Activated CD8-positive, alpha-beta memory T cell treated with anti-CD3 and anti-CD28 coated beads for 4 hours (primary cell): ENCODE results near the gene CTDSP2.
"Not testable (repeated sequence)": the region's sequence is repeated elsewhere in the genome, so short reads cannot be mapped to it uniquely, and the experiment has no call there.

Experiments used
- DNase-seq, 2 donors: peaks; one replicate each; pipeline ENCODE4 v3.0.0-alpha.2; 2020; ENCODE audit warnings: low read depth in 2 of 2

Gene CTDSP2

DNA sequence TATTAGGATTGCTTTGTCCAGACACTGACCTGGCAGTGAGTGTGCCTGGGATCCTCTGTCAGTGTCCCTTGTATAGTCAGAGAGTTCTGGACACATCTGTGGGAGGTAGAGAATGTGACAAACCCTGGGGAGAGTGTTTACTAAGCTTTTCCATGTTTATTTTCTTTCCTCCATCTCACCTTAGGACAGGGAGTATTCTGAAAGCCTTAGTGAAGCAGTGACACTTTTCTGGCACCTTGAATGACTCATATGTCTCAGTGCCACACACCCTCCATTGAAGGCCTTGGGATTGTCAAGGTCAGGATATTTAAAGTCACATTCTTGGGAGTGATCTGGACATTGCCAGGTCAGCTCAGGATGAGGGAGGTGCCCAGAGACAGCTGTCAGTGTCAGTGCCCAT, 34.9 kb upstream of the CTDSP2 start:
- DNase-seq, result no peak

DNA sequence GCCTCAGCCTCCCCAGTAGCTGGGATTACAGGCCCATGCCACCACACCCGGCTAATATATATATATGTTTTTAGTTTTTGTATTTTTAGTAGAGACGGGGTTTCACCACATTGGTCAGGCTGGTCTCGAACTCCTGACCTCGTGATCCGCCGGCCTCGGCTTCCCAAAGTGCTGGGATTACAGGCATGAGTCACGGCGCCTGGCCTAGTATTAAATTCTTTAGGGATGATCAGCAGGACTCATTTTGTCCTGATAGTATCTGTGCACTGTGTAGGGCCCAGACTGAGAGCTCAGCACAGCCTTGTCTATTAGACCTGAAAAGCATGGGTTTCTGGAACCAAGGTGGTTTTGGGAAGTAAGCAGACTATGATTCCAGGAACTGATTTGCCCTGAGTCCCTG, 34.5 kb upstream of the CTDSP2 start:
- DNase-seq, result not testable (repeated sequence)

DNA sequence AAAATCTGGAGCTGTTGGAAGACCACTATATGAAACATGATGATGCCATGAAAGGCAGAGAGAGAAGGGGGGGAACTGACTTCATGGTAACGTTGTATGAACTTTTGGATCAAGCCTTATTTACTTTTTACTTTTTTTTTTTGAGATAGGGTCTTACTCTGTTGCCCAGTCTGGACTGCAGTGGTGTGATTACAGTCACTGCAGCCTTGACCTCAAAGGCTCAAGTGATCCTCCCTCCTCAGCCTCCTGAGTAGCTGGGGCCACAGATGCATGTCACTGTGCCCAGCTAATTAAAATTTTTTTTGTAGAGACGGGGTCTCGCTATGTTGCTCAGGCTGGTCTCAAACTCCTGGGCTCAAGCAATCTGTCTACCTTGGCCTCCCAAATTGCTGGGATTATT, 31.3 kb upstream of the CTDSP2 start:
- DNase-seq, result no peak

DNA sequence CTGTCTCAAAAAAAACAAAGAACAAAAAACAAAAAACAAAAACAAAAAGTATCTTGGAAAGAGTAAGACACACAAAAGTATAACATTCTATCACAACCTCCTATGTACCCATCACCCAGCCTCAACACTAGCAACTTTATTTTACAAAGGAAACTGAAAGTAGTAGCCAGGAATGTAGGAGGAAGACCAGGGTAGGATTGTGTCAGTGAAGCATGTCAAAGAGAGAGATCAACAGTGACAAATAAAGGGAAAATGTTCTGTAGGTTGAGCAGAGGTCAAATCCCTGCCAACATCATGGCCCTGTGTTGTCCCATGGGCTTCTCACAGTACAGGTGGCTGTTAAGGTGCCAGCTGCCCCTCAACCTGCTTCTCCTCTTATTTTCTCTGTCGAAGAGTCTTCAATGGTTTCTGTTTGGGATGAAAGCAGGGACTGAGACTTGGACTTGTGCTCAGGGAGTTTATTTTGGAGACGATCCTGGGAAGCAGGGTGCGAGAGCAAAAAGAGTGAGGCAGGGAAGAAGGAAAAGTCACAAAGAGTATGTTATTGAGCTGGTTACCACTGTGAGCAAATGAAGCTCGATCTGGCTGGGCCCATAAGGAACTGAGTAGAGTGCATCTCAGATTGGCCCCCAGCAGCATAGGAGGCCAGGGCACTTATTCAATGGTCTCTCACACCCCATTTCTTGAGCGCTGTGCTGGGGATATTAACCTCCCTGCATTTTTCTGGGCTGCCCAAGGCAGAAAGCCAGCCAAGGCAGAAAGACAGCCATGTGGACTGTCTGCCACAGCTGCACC, 29.4 kb upstream of the CTDSP2 start:
- no peak for DNase-seq

DNA sequence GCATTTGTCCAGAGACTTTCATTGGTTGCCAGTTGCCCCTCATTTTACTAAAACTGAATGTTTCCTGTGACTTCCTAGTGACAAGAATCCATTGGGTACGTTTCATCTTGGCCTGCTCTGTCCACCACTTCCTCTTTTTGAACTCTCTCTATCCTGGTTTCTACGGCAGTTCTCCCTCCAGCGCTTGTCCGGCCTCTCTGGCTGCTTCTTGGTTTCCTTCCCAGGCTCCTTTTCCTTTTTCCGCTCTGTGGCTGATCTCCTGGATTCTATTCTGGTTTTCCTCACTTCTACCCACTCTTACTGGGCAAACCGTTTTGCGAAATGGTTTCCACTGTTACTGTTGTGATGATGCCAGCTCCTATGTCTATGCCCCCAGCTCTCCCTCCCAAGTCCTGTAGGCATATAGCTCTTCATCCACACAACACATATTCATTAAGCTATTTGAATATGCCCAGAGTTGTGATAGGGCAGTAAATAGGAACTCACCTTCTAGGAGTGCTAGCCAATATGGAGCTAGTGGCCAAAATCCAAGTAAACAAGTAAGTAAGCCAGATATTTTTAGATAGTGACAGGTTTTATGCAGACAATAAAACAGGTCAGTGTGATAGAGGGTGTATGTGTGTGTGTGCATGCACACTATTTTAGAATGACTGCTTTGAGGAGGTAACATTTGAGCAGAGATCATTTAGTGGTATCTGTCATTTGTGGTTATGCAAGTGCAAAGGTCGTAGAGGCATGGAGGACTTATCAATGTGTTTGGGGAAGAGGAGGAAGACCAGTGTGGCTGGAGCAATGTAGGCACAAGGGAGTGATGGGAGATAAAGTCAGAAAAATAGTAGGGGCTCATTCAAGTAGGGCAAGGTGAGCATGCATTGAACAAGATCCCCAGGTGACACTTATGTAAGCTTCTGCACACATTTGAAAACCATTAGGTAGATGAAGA, 27.9 kb upstream of the CTDSP2 start:
- DNase-seq, result no peak

DNA sequence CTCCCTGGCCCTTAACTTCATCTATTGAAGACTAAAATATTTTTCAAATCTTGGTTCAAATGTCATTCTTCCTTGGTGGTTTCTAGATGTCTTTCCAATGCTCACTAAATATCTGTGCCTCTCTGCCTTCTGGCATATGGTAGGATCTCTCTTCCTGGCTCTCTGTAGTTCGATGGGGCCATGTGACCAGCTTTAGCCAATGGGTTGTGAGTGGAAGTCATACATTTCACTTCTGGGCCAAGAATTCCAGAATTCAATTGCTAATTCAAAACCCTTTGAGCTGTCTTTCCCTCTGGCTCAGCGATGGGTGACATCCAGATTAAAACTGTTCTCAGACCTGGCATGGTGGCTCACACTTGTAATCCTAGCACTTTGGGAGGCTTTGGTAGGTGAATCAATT, 25.8 kb upstream of the CTDSP2 start:
- no peak for DNase-seq

DNA sequence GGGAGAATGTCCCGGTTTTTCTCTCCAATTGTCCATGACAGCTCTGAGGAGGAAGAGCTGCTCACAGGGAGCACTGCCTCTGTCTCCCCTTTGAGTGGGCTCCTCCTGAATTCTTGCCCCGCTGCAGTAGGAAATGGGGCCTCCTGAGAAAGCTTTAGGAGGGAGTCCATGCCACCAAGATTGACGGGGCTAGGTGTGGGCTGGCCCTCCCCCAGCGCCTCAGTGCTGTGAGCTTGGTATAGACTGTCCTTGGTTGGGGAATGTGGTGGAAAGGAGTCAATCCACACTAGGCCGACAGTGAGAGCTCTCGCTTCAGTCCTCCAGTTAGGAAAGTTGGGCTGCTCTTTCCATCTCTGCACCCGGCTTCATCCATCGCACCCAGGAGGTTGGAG, 23.4 kb upstream of the CTDSP2 start:
- no peak for DNase-seq

DNA sequence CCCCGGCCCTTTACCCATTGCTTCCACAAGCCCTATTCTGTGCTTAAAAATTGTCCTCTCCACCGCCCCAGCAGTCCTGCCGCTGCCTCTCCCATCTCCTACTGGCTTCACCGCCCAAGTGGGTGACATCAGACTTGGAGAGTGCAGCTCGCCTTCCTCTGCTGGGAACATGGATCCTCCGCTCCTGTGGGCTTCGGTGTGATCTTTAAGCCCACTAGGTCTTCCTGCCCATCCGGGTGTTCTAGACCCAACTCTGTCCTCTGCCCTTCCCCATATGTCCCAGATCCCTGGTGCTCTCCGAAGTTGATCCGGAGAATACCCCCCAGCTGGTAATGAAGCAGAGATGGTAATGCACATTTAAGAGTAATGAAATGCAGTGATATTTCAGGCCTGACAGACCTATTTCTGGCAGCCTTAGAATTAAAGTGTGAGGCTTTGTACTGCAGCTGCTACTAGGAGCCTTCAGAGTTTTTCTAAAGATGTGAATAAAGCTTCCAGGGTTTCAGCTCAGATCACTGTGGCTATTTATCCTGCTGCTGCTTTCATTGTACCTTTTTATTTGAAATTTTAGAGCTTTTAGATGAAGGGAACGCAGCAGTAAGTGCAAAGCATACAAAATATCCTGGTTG, 22.9 kb upstream of the CTDSP2 start:
- no peak for DNase-seq

DNA sequence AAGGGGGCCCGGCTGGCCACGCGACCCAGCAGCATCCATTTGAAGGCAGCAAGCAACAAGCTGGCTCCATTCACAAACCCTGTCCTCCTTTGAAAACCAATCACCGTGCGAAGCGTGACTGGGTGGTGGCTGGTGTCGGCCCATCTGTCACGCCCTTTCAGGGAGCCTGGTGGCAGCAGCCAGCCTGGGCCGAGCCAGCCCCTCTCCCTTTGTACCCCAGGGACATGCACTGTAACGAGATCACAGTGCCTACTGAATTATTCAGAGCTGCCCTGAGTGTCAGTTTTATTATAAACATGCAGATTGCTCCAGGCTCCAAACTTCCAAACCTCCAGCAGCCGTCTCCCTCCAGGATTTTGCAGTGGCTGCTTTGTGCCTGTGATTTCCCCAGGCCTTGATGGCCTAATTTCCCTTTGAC, 22.3 kb upstream of the CTDSP2 start:
- DNase-seq, result no peak

DNA sequence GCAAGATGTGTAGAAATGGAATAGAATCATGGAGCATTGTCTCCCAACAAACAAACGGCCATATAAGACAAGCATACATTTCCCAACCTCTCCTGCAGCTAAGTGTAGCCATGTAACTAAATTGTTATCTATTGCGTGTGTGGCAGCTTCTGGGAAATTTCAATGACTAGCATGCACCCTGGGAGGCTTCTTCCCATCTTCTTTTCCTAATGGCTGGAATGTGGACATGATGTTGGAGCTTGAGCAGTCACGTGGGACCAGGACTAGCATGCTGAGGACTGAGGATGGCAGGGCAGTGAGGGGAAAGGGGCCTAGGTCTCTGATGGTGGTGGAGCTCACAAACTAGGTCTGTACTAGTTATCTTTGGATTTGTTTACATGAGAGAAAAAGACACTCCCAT, 21.7 kb upstream of the CTDSP2 start:
- DNase-seq, result no peak

DNA sequence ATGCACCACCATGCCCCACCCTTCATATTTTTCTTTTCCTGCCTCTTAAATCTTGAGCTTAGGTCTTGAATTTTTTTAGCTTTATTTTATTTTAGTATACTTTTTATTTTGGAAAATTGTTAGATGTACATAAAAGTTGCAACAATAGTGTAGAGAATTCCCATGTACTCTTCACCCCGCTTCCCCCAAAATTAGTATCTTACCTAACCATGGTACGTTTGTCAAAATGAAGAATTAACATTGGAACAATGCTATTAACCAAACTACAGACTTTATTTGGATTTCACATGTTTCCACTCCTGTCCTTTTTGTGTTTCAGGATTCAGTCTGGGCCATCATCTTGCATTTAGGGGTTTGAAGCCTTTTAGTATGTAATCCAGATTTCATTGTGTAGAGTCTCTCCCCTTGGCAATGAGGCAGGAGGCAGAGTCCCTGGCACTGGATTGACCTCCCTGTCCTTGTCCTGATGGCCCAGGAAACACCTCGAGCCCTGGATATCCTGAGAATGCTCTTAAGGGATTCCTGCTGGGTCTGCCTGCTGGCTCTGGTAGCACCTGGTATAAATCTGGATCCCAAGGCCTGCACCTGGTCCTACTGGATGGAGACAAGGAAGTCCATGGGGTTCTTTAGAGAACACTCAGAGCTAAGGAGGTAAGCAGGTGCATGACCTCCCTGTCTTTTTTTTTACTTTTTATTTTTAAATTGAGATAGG, 19.9 kb upstream of the CTDSP2 start:
- no peak for DNase-seq

DNA sequence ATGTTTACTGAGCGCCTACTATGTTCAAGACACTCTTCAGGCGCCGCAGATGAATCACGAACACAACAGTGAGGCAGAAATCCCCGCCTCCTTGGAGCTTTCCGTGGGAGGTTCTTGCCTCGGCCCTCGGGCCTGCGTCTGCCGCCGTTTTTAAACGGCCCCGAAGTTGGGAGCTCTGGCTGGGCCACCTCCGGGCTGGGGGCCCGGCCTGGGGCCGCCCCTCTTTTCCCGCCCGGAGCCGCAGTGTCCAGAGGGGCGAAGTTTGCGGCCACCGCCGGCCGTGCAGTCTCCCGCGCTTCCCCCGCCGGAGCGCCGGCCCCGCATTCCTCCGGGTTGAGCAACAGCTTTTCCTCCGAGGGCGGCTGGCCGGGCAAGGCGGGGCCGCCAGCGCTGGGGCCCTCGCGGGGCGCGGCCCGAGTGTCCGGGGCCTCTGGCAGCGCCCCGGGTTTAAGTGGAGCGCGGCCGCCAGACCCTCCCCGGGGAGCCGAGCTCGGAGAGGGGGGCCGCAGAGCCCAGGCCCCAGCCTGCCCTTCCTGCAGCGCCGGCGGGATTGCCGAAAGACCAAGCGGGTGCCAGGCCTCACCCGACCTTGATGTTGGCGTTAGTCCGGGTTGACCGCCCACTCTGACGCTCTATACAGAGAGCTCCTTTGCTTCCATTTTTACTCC, 18.7 kb upstream of the CTDSP2 start:
- peak; percentile 34 to 38 for DNase-seq

DNA sequence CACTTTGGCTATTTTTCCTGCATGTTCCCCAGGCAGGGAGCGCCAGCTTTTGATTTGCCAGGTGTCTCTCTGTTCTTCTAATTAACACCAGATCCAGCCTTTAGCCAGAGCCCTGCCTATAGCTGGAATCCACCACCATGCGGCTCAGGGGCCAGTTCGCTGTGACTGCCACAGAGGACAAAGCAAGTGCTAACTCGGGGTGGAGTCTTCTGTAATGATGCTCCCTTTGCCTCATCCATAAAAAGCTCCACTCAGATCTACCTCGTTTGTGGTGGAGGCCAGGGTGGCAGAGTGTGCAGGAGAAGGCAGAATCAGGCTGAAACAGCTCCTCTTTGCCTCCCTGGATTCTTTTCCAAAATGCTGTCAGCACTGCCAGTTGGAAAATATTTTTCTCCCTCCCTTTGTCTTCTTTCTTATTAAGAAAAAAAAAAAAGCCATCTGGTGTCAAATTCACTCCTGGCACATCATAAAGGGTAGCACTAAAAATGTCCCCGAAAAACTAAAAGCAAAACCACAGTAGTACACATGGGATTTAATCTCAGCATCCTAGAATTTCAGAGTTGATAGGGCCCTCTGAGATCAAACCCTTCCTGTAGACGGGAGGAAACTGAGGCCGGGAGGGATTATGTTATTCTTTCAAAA, 18.0 kb upstream of the CTDSP2 start:
- DNase-seq, result no peak

DNA sequence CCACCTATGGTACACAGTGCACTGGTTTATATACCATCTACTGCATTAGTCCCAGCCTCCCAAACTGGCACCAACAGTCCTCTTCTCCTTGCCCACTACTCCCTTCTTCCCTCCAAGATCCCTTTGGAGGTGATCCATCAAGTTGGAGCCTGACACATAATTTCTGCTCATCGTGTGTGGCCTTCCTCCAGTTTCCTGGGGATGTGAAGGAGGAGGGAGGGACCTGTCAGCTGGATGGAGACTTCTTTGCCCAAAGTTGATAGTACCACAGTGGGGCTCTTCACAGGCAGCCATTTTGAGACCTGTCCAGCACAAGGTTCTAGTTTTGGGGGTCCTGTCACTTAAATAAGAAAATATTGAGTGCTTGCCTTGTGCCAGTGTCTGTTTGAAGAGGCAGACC, 17.1 kb upstream of the CTDSP2 start:
- DNase-seq, result no peak

DNA sequence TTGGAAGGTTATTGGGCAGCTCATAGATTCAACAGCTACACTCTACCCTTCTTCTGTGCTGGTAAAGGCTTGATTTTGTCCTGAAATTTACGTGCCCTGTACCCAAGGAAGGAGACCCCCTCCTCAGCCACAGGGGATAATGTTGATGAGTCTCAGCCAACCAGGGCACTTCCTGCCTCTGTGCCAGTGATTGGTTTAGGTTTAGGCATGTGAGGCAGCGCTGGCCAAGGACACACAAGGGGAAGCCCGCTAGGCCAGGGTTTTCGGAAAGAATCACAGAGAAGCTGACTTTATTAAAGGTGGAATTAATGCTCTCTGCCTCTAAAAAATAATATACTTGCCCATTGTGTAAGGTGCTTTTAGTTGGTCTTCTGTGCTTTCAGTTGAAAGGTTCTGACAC, 15.4 kb upstream of the CTDSP2 start:
- DNase-seq, result no peak

DNA sequence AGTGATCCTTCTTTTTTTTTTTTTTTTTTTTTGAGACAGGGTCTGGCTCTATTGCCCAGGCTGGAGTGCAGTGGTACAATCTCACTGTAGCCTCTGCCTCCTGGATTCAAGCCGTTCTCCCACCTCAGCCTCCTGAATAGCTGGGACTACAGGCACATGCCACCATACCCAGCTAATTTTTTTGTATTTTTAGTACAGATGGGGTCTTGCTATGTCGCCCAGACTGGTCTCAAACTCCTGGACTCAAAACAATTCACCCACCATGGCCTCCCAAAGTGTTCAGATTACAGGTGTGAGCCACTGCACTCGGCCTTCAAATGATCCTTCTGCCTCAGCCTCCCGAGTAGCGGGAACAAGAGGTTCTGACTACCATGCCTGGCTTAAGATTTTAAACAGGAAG, 14.4 kb upstream of the CTDSP2 start:
- DNase-seq, result not testable (repeated sequence)

DNA sequence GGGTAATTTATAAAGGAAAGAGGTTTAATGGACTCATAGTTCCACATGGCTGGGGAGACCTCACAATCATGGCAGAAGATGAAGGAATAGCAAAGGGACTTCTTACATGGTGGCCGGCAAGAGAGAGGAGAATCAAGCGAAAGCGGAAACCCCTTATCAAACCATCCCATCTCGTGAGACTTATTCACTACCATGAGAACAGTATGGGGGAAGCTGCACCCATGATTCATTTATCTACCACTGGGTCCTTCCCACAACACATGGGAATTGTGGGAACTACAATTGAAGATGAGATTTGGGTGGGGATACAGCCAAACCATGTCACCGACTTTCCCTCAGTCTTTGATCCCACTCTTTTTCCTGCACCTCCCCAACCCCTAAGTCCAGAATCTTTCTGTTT, 12.6 kb upstream of the CTDSP2 start:
- DNase-seq, result no peak

DNA sequence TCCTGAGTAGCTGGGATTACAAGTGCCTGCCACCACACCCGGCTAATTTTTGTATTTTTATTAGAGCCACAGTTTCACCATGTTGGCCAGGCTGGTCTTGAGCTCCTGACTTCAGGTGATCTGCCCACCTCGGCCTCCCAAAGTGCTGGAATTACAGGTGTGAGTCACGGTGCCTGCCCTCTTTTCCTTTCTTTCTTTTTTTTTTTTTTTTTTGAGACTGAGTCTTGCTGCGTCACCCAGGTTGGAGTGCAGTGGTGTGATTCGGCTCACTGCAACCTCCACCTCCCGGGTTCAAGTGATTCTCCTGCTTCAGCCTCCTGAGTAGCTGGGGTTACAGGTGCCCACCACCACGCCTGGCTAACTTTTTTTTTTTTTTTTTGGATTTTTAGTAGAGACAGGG, 11.6 kb upstream of the CTDSP2 start:
- not testable (repeated sequence) for DNase-seq

DNA sequence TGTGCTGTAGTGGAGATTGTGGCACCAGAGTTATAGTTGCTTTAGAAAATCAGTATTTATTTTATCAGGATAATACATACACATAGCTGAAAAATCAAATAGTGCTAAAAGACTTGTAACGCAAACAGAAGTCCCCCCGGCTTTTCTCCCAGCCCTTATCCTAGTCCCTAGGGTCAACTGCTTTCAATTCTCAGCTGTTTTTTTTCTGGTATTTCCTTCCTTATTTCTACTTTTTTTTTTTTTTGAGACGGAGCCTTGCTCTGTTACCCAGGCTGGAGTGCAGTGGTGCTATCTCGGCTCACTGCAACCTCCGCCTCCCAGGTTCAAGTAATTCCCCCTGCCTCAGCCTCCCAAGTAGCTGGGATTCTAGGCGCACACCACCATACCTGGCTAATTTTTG, 8.4 kb upstream of the CTDSP2 start:
- no peak for DNase-seq

DNA sequence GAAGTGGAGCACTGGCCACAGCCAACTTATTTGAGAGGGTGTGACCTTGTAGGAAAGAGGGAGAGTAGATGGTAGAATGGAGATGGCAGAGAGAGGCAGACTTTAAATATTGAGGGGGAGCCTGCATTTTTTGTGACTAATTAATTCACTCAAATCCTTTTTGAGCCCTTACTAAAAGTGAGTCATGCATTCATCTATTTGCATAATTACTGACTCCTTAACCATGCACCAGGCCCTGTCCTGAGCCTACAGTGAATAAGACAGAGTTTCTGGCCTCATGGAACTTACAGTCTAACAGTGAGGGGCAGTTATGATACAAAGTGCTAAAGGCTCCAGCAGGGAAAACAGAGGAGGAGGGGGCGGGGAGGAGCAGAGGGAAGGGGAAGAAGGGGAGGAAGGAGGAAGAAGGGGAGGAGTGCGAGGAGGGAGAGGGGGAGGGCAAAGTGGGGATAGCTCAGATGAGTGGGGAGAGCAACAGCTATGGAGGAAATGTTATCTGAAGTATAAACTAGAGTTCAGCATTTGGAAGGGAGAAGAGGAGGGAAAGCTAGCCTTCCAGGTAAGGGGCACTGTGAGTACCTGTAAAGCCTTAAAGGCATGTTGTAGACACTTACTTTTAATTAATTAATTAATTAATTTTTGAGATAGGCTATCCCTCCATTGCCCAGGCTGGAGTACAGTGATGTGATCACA, 7.5 kb upstream of the CTDSP2 start:
- DNase-seq, result no peak
